Measurements from ENCODE around the gene PLD4.
"Not testable (repeated sequence)": the region's sequence is repeated elsewhere in the genome, so short reads cannot be mapped to it uniquely, and the experiment has no call there.

GRCh38 chr14:104884381-104884780 is 40.3 kb upstream of the PLD4 start:
- not testable (repeated sequence) for TF ChIP-seq CTCF, POLR2A (IDR thresholded peaks at IDR 0.05)

Measured in lower leg skin (tissue), 3 donors.